RCC 7860 (cell line): ENCODE results near the gene TEP1.

Source experiments
- DNase-seq: peaks from one replicate; pipeline ENCODE4 v3.0.0-alpha.2; 2015; ENCODE audit warnings: low spot score
- FAIRE-seq: peaks from 2 replicates; lab custom pipeline; 2012; peaks lifted over from hg19 to GRCh38; lab: Jason Lieb, UNC

TEP1 gene

GRCh38 chr14:20434701-20435581 lies 21.6 kb upstream of the TEP1 start:
- FAIRE-seq (no peak), DNase-seq (no peak)

- no peak for DNase-seq
These were observed 16.7 kb upstream of the TEP1 start for GRCh38 chr14:20429801-20430669.

GRCh38 chr14:20428802-20429201 lies 15.5 kb upstream of the TEP1 start:
- DNase-seq, result no peak
- no peak for FAIRE-seq

More at GRCh38 chr14:20429801-20430669, 16.7 kb upstream of the TEP1 start:
- FAIRE-seq, result no peak

DNA sequence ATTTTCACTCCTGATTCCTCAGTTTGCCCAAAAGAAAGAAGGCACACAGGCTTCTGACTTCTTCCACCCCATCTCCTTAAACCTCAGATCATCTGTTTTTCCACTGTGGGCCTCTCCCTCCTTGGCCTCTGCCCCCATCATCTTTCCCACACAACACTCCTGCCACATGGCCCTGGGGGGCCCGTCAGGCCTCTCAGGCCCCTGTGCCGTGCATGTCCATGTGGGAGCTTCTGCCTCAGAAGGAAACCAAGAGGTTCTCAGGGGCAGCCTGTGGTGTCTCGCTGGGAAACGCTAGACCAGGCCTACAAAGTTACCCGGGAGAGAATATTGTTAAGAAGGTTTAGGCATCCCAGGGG lies 14.7 kb upstream of the TEP1 start:
- no peak for DNase-seq
- no peak for FAIRE-seq

- peak; percentile 40 for DNase-seq
- FAIRE-seq, result peak; percentile 58
These were observed 14.1 kb upstream of the TEP1 start for GRCh38 chr14:20427231-20428009.

DNA sequence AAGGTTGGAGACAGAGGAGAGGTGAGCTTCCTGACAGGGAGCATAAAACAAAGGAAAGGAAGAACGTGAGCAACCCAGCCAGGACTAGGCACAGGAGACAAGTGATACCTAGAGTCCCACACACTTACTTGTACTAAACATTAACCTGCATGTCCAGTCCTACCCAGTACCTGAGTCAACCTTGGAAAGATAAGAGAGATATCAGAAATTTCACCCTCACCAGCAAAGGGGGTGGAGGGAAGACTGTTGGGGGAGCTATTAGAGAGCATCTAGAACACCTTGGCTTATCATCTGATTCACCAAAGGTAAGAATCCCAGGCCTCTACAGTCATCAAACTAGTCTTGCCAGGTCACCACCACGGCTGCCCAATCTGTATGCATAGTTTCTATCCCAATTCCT lies 11.6 kb upstream of the TEP1 start:
- FAIRE-seq, result no peak

DNA sequence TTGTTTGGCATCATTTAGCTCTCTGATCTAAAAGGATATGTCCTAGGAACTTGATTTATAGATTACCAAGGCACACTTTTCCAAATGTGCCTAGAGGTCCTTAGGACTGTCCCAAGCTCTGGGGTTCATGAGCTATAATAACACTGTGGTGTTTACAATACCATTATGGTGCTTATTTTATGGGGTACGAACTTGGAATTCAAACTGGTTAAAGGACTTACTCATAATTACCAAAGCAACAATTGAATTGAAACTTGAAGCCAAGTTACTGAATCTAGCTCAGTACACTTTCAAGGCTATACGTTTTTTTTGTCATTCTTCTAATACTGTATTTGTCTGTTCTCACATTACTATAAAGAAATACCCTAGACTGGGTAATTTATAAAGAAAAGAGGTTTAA lies 9.6 kb upstream of the TEP1 start:
- FAIRE-seq, result no peak

More for the DNA sequence above, 11.6 kb upstream of the TEP1 start:
- no peak for DNase-seq

DNA sequence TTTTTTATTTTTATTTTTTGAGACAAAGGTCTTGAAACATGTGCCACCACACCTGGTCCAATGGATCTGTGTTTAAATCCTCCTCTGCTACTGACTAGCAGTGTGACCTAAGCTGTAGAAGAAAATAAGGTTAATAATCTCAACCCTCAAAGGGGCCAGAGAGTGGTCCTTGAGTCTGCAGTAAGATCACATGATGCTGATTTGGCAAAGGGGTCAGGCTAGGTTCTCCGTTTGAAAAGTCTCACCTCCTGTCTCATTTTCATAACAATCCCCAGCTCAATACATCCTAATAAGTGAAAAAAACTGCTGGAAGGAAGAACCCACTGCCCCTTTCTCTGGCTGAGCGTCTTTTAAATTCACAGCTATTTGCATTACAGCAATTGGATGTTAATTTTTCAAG lies 8.0 kb upstream of the TEP1 start:
- no peak for FAIRE-seq
- DNase-seq, result no peak

More for the DNA sequence above, 9.6 kb upstream of the TEP1 start:
- DNase-seq, result no peak

DNA sequence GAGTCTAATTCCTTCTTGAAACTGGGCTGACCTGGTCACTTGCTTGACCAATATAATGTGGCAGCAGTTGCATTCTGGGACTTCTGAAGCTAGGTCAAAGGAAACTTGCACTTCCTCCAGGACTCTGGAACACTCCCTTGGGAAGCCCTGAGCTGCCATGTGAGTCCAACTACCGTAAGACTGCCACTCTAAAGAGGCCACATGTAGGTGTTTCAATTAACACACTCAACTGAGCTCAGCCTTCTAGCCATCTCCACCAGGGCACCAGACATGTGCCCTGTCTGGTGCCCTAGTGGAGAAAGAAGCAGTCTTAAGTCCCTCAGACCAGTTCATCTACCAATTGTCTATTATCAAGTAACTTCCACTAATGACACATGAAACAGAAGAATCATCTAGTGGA lies 6.1 kb upstream of the TEP1 start:
- no peak for DNase-seq
- FAIRE-seq, result no peak

DNA sequence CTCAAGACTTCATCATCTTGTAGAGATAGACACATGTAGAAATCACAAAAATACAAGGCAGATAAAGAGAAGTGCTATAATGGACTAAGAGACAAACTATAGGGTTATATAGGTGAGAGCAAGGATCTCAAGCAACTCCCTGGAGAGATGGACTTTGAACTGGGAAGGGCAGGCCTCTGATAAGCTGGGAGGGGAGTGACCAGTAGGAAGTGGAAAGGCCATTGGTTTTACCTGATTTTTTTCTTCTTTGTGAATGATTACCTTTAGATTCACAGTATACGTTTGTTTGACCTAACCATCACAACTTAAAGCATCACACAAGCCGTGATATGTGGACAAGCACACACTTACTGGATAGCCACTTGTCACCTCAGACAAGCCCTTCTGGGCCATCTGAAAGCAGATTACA lies 5.2 kb upstream of the TEP1 start:
- FAIRE-seq, result no peak
- DNase-seq, result no peak

GRCh38 chr14:20417250-20418186 lies 4.2 kb upstream of the TEP1 start:
- FAIRE-seq (no peak), DNase-seq (no peak)

DNA sequence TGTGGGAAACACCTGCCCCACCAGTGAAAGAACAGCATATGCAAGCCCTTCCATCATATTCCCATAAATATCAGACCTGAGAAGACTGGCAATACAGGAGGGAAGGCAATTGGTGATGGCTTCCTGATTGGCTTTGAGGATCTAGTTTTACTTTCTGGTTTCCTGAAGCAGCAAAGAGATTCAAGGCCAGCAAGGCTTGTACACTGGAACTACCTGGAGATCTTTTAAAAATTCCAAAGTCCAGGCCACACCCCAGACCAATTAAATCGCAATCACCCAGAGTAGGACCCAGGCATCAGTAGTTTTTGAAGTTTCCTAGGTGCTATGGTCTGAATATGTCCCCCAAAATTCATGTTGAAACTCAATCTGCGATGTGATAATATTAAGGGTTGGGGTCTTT lies 2.9 kb upstream of the TEP1 start:
- FAIRE-seq, result no peak
- no peak for DNase-seq

DNA sequence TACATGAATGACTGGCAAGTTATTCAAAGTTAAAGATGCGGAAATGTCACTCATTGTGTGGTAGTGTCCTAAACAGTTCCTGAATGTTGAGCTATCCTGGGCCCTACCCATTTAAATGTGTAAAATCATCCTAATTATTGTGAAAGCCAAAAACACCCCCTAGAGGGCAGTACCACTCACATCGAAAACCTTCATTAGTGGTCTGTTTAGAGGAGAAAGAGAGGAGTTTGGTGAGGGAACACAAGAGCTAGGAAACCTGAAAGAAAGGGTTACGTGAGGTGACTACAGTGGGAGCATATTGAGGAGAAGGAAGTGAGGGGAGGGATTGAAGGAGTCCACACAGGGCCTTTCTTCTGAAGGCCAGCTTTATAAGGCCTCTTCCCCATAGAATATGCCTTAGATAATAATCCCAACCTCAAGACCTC lies 2.5 kb upstream of the TEP1 start:
- FAIRE-seq (no peak), DNase-seq (no peak)

GRCh38 chr14:20413744-20414082 lies 412 bp upstream of the TEP1 start:
- FAIRE-seq (no peak), DNase-seq (no peak)

DNA sequence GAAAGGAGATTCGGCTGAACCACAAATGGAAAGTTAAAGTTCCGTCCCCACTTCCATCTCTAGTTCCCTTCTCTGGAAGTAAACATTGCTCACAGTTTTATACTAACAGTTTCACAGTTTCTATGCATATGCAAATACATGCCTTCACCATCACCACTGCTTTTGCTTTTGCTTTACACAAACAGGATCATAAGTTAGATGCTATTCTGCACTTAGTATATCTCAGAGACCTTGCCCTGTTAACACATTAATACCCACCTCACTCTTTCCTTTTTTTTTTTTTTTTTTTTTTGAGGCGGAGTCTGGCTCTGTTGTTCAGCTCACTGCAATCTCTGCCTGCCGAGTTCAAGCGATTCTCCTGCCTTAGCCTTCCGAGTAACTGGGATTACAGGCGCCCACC lies 890 bp downstream of the TEP1 start:
- no peak for FAIRE-seq
- DNase-seq, result no peak

- FAIRE-seq (no peak), DNase-seq (peak; percentile 20)
These were observed 4.1 kb downstream of the TEP1 start for GRCh38 chr14:20409226-20409625.

DNA sequence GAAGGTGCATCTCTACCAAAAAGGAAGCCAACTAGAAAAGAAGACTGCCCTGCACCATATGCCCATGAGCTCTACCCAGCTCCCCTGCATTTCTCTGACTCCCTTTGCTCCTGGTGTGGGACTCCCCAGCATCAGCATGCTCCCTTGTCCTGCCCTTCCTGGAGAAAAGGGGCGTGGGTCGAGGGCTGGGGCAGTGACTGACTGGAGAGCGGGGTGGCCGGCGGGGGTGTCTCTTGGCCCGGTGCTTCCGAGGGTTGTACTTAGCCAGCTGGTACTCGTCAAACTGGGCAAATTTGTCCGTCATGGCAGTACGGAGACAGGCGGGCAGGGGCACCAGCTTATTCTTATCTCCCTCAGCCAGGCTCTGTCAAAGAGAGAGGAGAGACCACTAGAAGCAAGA lies 9.8 kb downstream of the TEP1 start:
- no peak for FAIRE-seq
- no peak for DNase-seq

DNA sequence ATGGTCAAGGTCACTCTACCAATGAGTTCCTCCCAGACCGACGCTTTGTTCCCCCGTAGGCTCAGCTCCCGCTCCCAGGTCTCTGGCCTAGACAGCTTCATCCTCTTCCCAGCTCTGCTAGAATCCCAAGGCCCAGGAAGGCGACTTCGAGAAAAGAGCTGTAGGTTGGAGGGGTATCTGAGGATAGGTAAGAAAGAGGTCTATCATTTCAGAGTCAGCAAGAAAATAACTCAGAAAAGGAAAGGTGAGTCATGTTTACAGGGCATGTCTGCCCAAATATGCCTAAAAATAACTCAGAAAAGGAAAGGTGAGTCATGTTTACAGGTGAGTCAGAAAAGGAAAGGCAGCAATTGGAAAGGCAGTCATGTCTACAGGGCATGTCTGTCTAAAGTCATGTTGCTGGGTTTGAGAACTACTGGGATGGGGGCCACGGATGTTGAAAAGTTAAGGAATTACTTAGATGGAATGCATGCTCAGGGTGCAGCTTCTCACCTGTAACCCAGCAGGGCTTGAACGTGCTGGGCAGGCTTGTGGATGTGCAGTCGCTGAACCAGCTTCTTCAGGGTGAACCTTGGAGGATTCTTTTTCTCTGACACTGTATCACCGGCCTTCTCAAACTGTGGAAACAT lies 12.2 kb downstream of the TEP1 start:
- no peak for FAIRE-seq
- DNase-seq, result peak; percentile 24

DNA sequence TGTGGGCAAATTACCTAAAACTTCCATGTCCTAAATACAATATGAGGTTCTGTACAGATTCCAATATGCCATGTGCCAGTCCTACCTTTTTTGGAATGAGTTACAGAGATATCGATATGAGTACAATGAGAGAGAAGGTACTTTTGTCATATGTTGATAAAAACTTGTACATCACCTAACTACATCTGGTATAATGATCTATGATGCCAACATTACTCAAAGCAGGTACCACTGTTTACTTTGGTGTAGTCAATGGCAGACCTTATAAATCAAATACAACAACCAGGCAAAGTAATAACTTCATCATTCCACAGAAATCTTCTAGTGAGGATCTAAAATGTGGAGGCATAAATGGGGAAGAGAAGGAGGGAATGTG lies 12.7 kb downstream of the TEP1 start:
- DNase-seq, result no peak
- FAIRE-seq, result no peak

DNA sequence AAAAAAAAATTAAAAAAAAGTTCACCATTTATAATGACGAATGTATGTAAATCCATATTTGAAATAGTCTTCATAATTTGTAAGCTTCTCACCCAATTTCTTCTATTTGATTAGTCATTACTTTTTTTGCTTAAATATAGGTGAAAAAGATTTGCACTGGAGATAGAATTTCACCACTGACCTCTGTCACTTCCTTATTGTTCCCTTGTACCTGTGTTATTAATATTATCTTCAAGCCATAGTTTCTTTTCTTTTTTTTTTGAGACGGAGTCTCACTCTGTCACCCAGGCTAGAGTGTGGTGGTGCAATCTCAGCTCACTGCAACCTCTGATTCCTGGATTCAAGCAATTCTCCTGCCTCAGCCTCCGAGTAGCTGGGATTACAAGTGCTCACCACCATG lies 15.8 kb downstream of the TEP1 start:
- no peak for FAIRE-seq

More for the DNA sequence above, 15.8 kb downstream of the TEP1 start:
- DNase-seq, result no peak
